Caki2 (cell line): ENCODE results near the gene SCFD2. TPM values are rescaled to one million over a fixed set of nuclear protein-coding genes. Genes with fewer than 3 reads are reported as not detected.
"Not testable (repeated sequence)": the region's sequence is repeated elsewhere in the genome, so short reads cannot be mapped to it uniquely, and the experiment has no call there.

Source experiments
- DNase-seq: peaks from one replicate; pipeline ENCODE4 v3.0.0-alpha.2; 2015; ENCODE audit warnings: low read depth
- in situ Hi-C: cut with HindIII; loops from 2 replicates; pipeline ENCODE4 v1.10.0; 2016; ENCODE audit warnings: low sequenced_read_pairs, low pct_unique_long_range_greater_than_20kb, mixed read lengths
- total RNA-seq: library from RNA; depleted of rRNA; stranded (reverse); fragments of >200 nt; shearing (Covaris generic); gene quantifications from 2 replicates; pipeline ENCODE4 v1.2.3, GENCODE V29; 2014; ENCODE audit warnings: low replicate concordance

Gene SCFD2
- total RNA-seq, 1 experiment from 2014 or later, result 19.0 TPM

DNA sequence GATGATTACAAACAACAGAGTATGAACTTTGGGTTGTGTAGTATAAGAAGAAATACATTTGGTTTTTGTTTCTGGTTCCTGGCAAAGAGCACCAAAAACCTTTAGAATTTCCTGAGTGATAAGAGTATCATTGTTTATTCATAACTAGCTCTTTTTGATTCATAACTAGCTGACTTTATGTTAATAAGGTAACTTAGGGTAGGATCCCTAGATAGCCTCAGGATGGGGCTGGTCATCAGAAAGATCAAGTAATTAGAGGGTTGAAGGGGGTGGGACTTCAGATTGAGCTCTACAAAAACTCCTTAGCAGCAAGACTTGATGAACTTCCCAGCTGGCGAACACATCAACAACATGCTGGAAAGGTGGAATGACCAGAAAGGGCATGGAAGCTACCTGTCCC is 166.5 kb downstream of the SCFD2 start:
- in situ Hi-C loops, result no loop called here

DNA sequence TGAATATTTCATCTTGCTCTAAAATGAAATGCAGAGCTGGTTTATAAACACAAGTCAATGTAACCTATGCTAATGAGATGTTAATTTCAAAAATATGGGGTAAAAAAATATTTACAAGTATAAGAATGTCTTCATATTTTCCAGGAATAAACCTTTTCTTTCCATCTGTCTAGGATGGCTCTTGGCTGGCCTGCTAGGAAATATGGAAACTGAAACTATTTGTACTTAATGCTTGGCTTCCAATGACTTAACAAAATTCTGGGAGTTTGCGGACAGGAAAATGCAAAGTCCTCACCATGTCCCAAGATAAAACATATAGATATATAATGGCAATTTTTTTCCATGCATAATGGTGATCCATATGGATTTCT is 168.1 kb downstream of the SCFD2 start:
- DNase-seq, result no peak

More for the DNA sequence above, 166.5 kb downstream of the SCFD2 start:
- DNase-seq, result no peak

DNA sequence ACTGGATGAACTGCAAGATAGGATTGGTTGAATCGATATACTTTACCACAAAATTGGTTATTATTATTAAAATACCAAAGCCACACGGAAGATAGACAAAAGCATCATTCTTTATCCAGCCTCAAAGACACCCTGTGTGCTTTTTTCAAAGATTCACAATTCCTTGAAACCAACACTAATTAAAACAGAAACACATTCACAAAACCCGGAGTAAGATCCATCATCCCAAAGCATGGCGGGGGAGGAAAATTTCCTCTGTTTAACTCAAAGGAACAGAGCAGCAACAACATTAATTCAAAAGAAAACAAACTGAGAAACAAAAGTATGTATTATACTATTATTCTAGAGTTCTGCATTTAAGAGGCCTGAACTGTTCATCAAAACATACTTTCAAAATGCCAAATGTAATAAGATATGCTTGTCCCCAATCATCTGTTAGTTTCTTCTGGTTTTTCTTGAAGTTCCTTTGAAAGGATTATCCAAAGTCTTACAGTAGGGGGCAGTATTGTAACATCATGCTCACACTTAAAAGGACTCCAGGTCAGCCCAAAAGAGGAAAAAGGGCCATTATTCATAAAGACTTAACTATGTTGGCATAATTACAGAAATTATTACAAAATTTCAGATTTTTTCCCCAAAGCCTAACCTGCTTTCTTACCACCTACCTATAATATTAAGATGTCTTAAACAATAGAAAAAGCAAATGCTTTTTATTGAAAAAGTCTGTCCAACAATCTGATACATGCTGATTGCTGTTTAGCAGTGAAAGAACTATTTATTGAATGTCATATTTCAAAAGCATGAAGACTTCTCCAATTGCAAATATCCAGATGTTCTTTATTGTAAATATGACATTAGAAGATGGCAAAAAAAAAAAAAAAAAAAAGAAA is 168.7 kb downstream of the SCFD2 start:
- in situ Hi-C loops, result no loop called here
- peak; percentile 61 for DNase-seq

More for the DNA sequence above, 168.1 kb downstream of the SCFD2 start:
- in situ Hi-C loops, result no loop called here

DNA sequence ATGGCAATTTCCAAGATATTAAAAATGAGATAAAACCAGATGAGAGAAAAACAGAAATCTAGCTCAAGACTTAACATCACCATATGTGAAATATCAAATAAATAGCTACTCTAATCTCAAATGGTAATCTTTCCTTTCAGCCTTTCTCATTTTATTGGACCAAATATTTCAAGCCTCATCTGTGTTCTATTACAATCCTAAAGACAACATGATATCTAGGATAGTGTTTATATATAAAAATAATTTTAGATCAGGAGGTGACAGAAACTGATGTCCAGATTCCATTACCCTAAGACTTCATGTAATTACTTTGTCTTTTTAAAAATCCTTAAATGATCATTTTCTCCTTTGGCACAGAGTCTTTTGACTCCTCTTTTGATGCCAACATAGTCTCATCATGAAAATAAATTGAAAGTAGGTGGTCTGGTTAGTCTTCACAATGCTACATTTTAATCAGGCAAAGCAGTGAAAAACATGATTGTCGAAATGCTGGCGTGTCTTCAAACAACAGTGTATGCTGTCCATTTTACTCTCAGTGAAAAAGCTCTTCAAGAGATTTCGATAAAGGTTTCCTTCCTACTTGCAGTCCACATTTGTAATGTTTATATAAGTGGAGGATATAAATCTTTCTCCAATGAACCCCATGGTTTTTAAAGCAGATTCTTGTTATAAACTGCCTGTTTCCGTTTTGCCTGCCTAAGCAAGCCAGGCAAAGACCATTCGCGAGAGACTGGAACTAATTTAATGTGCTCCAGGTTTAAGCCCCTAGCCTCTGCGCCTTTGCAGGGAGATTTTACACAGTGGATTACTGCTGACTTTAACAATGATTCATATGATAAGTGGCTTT is 169.8 kb downstream of the SCFD2 start:
- in situ Hi-C loops, result no loop called here
- no peak for DNase-seq

DNA sequence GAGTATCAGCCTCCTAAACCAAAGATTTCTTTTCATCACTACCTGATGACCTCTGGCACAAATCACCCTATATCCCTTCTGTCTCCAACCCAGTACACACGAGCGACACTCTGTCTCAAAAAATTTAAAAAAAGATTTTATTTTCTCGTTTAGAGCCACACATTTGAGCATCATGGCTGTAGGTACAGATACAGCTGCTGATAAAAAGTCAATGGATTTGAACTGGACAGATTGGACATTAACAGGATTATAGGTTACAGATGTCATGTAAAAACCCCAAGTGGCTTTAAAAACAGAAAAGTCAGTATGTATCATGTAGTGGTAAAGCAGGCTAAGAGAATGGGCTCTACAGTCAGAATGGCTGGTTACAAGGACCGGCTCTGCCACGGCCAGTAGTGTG is 171.1 kb downstream of the SCFD2 start:
- DNase-seq, result no peak
- in situ Hi-C loops, result no loop called here

DNA sequence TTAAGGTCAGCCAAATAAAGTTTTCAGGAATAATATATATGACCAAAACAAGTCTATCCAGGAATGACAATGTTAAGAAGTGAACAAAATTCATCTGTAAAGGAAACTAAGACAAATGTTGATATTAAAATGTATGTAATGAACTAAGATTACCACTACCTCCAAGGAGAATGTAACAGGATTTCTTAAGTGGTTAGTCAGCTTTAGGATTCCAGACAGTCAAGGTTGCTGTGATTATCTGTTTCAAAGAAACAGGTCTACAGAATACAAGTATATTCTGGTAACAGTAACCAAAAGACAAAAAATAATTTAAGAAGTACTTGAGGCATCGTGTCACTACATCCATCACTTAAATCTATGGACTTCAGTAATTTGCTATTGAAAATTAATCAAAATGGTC is 172.8 kb downstream of the SCFD2 start:
- in situ Hi-C loops, result no loop called here
- no peak for DNase-seq

DNA sequence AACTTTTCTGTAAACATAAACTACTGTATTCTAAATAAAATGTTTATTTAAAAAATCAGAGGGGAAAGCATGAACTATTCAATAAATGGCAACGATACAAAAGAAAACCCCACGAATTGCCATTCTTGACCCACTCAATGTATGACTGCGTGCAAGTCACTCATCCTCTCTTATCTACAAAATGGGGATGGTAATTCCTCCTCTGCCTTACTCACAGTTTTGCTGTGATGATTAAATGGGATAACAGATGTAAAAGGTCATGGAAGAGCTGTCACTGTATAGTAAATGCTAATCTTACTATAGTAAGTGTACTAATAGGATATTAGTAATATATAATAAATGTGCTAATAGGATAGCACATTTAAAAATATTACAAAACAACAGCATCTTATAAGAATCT is 173.4 kb downstream of the SCFD2 start:
- in situ Hi-C loops, result no loop called here
- DNase-seq, result no peak

DNA sequence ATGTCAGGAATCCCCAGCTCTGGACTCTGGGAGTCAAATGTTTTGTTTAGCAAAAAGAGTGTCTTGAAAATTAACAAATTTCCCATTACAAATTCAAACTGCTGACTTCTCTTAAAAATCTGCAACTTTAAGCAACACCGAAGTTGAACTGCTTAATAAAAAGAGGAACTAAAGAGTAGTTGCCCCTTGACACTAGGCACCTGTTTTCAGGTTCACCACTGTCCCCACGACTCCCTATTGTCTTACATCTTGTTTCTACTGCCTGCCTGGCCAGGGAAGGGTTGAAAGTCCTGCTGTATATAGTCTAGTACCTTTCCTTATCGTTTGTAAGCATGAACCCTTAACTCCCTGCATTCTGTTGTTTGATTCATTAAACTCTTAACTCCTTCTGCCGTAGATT is 173.9 kb downstream of the SCFD2 start:
- DNase-seq, result no peak
- in situ Hi-C loops, result no loop called here

DNA sequence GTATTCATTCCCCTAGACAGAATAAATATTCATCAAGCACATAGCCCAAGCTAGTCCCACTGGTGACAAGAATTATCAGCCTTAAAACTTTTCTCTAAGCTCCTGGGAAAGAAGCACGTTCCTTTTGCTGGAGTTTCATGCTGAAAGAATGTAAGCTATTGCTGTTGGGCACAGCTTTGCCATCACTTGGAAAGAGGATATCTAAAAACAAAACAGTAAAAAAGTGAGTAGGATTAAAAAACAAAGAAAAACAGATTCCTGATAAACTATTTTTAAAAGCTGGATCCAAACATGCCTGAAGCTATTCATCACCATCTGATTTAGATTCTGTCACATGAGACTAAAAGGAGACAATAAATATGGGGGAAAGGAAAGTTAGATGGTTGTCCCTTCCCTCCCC is 176.8 kb downstream of the SCFD2 start:
- DNase-seq, result peak; percentile 35
- in situ Hi-C loops, result no loop called here

DNA sequence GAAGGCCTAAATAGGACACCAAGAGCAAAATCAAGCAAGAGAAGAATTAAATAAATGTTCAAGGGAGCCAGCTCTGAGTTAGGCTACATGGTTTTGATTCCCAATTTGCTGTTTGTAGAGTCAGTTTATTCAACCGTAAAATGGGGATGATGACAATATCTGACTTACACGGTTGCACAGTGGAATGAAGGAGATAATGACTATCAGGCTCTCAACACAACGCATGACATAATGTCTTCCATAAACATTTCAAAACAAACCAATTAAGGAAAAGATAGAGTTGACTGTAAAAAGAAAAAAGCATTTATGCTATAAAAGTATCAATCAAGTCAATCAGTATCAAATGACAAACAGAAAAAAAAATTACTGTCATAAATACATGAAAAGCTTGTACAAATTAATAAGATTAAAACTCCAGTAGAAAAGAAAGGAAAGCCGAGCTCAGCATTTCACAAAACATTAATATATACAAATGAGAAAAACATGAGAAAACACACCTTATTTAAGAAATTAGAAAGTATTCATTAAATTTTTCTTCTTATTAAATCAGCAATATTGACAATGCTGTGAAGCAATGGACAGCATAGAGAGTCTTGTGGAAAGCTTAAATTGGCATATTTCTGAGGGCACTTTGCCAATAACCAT is 179.0 kb downstream of the SCFD2 start:
- DNase-seq, result no peak
- in situ Hi-C loops, result no loop called here

DNA sequence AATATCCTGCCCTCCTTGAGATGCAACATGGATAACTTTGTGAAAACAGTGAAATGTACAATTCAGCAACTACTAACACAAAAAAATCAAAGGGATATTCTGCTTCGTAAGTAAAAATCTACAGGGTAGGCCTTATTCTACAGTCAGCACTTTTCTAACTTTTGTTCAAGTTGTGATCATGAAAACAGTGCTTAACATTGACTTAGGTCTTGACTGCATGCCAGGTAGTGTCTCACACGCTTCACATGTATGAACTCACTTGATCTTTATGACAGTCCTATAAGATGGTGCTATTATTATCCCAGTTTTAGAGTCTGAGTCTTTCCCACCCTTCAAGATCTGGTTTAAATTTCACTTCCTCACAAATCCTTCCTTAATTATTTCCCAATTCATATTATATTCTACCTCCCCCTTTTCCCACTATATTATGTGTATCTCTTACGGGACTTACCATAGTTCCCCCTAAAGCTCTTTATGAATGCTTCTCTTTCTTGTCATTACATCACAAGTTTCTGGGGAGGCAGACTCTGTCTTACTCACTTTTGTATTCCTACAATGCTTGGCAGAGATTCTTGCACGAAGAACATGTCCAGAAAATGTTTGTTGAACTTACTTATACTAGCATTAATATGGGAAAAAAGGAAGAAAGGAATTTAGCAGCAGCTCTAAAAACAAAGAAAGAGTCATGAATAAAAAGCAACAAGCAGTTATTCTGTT is 179.8 kb downstream of the SCFD2 start:
- no peak for DNase-seq
- in situ Hi-C loops, result no loop called here

DNA sequence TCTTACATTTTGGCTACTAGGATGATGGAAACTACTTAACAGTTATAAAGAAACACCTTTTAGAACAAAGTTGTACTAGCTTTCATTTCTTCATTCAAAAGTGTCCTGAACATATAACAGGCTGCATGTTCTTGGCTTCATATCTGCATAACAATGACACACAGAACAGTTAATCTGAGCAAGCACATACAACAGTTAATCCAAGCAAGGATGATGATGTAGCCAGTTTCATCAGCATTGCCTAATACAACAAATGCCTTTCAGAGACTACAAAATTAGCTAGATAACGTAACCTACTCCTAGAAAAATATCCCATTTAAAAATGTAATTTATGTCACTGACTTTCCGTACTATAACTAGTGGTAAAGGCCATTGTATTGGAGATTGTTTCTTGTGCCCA is 182.1 kb downstream of the SCFD2 start:
- DNase-seq, result no peak
- in situ Hi-C loops, result no loop called here

DNA sequence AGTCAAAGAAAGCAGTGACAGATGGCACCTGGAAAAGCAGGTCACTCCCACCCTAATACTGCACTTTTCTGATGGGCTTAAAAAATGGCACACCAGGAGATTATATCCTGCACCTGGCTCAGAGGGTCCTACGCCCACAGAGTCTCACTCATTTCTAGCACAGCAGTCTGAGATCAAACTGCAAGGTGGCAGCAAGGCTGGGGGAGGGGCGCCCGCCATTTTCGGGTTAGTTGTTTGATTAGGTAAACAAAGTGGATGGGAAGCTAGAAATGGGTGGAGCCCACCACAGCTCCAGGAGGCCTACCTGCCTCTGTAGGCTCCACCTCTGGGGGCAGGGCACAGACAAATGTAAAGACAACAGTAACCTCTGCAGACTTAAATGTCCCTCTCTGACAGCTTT is 188.1 kb downstream of the SCFD2 start:
- DNase-seq, in situ Hi-C loops: not testable (repeated sequence)

DNA sequence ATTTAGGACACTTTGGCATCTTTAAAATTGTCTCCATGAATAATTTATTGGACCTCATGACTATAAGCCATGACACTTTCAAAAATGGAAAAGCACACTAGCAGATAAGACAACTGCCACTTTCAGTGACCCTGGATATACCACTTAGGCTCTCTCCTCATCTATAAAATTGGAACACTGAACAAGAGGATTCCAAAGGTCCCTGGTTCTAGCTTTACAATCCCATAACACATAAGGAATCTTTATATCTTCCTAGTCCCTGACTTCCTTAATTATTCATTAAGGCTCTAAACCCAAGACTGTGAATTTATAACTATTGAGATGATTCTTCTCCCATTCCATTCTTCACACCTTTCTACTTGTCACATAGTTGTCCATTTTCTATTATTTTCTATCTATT is 190.2 kb downstream of the SCFD2 start:
- in situ Hi-C loops, result no loop called here
- DNase-seq, result no peak

DNA sequence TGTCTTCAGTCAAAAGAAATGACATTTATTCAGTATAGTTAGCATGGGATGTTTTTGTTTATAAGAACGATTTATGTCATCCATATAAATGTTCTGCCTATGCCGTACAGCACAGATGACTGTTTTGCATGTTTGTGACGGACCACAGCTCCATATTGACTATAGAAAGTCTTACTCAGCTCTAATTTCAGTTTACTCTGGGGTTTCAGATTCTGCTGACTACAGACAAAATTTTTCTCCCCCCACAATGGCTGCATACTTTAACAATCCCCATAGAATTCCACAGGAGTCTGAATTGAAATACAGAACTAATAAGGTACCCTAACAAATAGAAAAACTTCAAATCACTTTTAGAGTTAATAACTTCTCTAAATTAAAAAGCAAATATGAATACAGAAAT is 191.0 kb downstream of the SCFD2 start:
- in situ Hi-C loops, result no loop called here
- no peak for DNase-seq

DNA sequence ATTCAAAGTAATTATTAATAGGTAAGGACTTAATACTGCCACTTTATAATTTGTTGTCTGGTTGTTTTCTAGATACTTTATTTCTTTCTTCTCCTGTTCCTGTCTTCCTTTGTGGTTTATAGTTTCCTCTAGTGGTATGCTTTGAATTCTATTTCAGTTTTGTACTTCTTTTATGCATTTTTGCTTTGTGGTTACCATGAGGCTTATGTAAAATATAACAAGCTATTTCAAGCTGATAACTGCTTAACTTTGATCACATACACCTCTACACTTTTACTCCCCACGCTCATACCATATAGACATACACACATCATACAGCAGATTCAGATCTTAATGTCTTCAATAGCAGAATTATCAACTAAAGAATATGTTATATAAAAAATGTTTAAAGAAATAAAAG is 192.3 kb downstream of the SCFD2 start:
- in situ Hi-C loops, result no loop called here
- no peak for DNase-seq

DNA sequence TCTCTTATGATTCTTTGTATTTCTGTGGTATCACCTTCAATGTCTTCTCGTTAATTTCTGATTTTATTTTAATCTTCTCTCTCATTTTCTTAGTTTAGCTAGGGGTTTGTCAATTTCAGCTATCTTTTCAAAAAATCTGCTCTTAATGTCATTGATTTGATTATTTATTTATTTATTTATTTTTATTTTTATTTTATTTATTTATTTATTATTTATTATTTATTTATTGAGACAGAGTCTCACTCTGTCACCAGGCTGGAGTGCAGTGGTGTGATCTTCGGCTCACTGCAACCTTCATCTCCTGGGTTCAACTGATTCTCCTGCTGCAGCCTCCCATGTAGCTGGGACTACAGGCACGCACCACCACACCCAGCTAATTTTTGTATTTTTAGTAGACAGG is 194.1 kb downstream of the SCFD2 start:
- DNase-seq, result no peak
- in situ Hi-C loops, result no loop called here
